GM12891 (cell line): ENCODE measurements around the gene FAM89B.

Experiments
- POLR2A ChIP-seq: IDR thresholded peaks from 2 replicates; pipeline ENCODE4 v1.6.1; 2011; ENCODE audit warnings: low read depth, low read length, control low read depth
- POLR2AphosphoS5 ChIP-seq: IDR thresholded peaks from 2 replicates; pipeline ENCODE4 v1.6.1; 2011; ENCODE audit warnings: low read depth, low read length, control low read depth

GRCh38 chr11:65545853-65546216 lies 26.5 kb upstream of the FAM89B start:
- TF ChIP-seq POLR2A = no peak
- no peak for TF ChIP-seq POLR2AphosphoS5
